OCI-LY7 (cell line): Measurements from ENCODE around the gene COX20.

Source experiments
- EZH2phosphoT487 ChIP-seq: fragments of 200-600 bp; sonication (generic); IDR thresholded peaks from 2 replicates; pipeline ENCODE4 v1.6.1; 2018; ENCODE audit warnings: low read depth, borderline replicate concordance, mild to moderate bottlenecking, mixed run types, antibody characterized with exemption, low read length, moderate library complexity, mixed read lengths
- TF ChIP-seq, protein P1 (sequence below): fragments of 200-600 bp; sonication (generic); conservative IDR thresholded peaks from 2 replicates; pipeline ENCODE4 v1.5.1; 2014; ENCODE audit warnings: mild to moderate bottlenecking, antibody characterized with exemption, low read length, moderate library complexity, mixed read lengths

GRCh38 chr1:244854166-244854565 lies 18.7 kb downstream of the COX20 start:
- TF ChIP-seq, protein P1, sequence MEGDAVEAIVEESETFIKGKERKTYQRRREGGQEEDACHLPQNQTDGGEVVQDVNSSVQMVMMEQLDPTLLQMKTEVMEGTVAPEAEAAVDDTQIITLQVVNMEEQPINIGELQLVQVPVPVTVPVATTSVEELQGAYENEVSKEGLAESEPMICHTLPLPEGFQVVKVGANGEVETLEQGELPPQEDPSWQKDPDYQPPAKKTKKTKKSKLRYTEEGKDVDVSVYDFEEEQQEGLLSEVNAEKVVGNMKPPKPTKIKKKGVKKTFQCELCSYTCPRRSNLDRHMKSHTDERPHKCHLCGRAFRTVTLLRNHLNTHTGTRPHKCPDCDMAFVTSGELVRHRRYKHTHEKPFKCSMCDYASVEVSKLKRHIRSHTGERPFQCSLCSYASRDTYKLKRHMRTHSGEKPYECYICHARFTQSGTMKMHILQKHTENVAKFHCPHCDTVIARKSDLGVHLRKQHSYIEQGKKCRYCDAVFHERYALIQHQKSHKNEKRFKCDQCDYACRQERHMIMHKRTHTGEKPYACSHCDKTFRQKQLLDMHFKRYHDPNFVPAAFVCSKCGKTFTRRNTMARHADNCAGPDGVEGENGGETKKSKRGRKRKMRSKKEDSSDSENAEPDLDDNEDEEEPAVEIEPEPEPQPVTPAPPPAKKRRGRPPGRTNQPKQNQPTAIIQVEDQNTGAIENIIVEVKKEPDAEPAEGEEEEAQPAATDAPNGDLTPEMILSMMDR = no peak
- TF ChIP-seq EZH2phosphoT487 = no peak
